Tibial nerve (tissue), 3 donors: Measurements from ENCODE around the gene SAMD7.

Experiments used
- CTCF ChIP-seq, 5 experiments: fragments of 200-600 bp in 3 of 5; fragments of 450-650 bp in 2 of 5; sonication (generic) in 3 of 5; IDR thresholded peaks; one replicate each; pipeline ENCODE4 v1.5.1; 2016 to 2019; ENCODE audit warnings: antibody characterized with exemption in 5 of 5, mild to moderate bottlenecking in 3 of 5, moderate library complexity in 2 of 5
- POLR2A ChIP-seq, 2 donors: fragments of 450-650 bp; IDR thresholded peaks; one replicate each; pipeline ENCODE4 v1.6.1; 2017; ENCODE audit warnings: antibody characterized with exemption in 2 of 2, mild to moderate bottlenecking in 2 of 2, moderate library complexity in 2 of 2

GRCh38 chr3:169968224-169968885, 57.0 kb downstream of the SAMD7 start:
- no peak for TF ChIP-seq CTCF (IDR thresholded peaks at IDR 0.05)
- TF ChIP-seq POLR2A (IDR thresholded peaks at IDR 0.05), result no peak
